ENCODE measurements around the gene HBM. TPM values are rescaled to one million over a fixed set of nuclear protein-coding genes. Genes with fewer than 3 reads are reported as not detected.

Gene HBM
- polyA plus RNA-seq, 2 of the 4 experiments (the other 2 are of a cell fraction) = not detected

DNA sequence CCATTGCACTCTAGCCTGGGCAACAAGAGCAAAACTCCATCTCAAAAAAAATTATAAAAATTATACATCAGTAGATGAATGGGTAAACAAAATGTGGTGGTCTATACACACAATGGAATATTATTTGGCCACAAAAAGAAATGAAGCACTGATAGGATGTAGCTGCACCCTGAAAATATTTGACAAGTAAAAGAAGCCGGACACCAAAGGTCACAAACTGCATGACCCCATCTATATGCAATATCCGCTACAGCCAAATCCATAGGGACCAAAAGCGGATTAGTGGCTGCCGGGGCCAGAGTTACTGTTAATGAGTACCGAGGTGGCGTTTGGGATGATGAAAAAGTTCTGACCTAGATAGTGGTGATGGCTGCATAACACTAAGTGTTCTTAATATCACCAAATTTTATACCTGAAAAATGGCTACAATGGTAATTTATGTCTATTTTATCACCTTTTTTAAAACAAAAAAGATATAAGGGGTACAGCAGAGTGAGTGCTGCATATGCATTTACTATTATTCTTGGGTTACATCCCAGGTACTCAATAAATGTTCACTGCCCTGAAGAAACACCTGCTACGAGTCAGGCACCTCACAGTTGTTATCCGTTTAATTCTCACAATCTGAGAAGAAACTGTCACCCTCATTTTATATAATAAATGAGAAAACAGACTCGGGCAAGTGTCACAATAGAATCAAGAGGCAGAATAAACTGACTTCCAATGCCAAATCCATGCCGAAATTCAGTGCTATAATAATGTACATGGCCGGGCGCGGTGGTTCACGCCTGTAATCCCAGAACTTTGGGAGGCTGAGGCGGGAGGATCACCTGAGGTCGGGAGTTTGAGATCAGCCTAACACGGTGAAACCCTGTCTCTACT, 13.7 kb downstream of the HBM start:
- no peak for DNase-seq (ENCODE audit: low read depth in 1 of 2, low spot score in 1 of 2)
- peaks cover 9% of the 10 kb centered on the region; the same call in 1 of the 3 replicates for H3K4me1 ChIP-seq
- 81% methylated on average over 17 of the region's 17 CpGs for WGBS (ENCODE audit: missing lambda C conversion rate)
- POLR2A ChIA-PET = interaction anchor here (1.0 to 1.6 kb wide), 2 partner anchors 72 to 113 kb away, joined by 4 to 7 read pairs; no protein-coding TSS in a partner anchor
- FAIRE-seq = no peak
- H3K4me3 ChIP-seq = peak overlapping the region; percentile 48
- TF ChIP-seq TFCP2L1 (CRISPR knock-in tag; IDR thresholded peaks at IDR 0.05) = no peak
- no peak for TF ChIP-seq ZFP36 (IDR thresholded peaks at IDR 0.05; ENCODE audit: borderline replicate concordance, partially characterized antibody)
- no peak for TF ChIP-seq CHD4 (IDR thresholded peaks at IDR 0.05; ENCODE audit: borderline replicate concordance)
- TF ChIP-seq, protein P1, sequence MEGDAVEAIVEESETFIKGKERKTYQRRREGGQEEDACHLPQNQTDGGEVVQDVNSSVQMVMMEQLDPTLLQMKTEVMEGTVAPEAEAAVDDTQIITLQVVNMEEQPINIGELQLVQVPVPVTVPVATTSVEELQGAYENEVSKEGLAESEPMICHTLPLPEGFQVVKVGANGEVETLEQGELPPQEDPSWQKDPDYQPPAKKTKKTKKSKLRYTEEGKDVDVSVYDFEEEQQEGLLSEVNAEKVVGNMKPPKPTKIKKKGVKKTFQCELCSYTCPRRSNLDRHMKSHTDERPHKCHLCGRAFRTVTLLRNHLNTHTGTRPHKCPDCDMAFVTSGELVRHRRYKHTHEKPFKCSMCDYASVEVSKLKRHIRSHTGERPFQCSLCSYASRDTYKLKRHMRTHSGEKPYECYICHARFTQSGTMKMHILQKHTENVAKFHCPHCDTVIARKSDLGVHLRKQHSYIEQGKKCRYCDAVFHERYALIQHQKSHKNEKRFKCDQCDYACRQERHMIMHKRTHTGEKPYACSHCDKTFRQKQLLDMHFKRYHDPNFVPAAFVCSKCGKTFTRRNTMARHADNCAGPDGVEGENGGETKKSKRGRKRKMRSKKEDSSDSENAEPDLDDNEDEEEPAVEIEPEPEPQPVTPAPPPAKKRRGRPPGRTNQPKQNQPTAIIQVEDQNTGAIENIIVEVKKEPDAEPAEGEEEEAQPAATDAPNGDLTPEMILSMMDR (IDR thresholded peaks at IDR 0.05) = no peak
- TF ChIP-seq NFE2L2 (conservative IDR thresholded peaks at IDR 0.05; ENCODE audit: low read length) = no peak
- TF ChIP-seq HOXB13 (CRISPR knock-in tag; IDR thresholded peaks at IDR 0.05; ENCODE audit: low read depth) = no peak
- TF ChIP-seq FOSL2 (IDR thresholded peaks at IDR 0.05) = no peak
- TF ChIP-seq FOSL2 (CRISPR knock-in tag; IDR thresholded peaks at IDR 0.05) = no peak
- no peak for TF ChIP-seq EHF (CRISPR knock-in tag; IDR thresholded peaks at IDR 0.05)
- no peak for TF ChIP-seq MYC (IDR thresholded peaks at IDR 0.05; ENCODE audit: borderline replicate concordance, low read length)
- TF ChIP-seq FOSB (CRISPR knock-in tag; IDR thresholded peaks at IDR 0.05) = no peak
- TF ChIP-seq, protein P2, sequence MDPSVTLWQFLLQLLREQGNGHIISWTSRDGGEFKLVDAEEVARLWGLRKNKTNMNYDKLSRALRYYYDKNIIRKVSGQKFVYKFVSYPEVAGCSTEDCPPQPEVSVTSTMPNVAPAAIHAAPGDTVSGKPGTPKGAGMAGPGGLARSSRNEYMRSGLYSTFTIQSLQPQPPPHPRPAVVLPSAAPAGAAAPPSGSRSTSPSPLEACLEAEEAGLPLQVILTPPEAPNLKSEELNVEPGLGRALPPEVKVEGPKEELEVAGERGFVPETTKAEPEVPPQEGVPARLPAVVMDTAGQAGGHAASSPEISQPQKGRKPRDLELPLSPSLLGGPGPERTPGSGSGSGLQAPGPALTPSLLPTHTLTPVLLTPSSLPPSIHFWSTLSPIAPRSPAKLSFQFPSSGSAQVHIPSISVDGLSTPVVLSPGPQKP (IDR thresholded peaks at IDR 0.05; ENCODE audit: low read depth, low read length) = no peak
- TF ChIP-seq, protein P3, sequence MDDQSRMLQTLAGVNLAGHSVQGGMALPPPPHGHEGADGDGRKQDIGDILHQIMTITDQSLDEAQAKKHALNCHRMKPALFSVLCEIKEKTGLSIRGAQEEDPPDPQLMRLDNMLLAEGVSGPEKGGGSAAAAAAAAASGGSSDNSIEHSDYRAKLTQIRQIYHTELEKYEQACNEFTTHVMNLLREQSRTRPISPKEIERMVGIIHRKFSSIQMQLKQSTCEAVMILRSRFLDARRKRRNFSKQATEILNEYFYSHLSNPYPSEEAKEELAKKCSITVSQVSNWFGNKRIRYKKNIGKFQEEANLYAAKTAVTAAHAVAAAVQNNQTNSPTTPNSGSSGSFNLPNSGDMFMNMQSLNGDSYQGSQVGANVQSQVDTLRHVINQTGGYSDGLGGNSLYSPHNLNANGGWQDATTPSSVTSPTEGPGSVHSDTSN (IDR thresholded peaks at IDR 0.05) = no peak
- TF ChIP-seq KDM5A (IDR thresholded peaks at IDR 0.05) = no peak
- no peak for TF ChIP-seq ZNF302 (CRISPR knock-in tag; IDR thresholded peaks at IDR 0.05)
- TF ChIP-seq RNF2 (IDR thresholded peaks at IDR 0.05; ENCODE audit: borderline replicate concordance, low read depth) = no peak
- no peak for TF ChIP-seq PHF8 (IDR thresholded peaks at IDR 0.05; ENCODE audit: borderline replicate concordance, low read depth)
- TF ChIP-seq, protein P4, sequence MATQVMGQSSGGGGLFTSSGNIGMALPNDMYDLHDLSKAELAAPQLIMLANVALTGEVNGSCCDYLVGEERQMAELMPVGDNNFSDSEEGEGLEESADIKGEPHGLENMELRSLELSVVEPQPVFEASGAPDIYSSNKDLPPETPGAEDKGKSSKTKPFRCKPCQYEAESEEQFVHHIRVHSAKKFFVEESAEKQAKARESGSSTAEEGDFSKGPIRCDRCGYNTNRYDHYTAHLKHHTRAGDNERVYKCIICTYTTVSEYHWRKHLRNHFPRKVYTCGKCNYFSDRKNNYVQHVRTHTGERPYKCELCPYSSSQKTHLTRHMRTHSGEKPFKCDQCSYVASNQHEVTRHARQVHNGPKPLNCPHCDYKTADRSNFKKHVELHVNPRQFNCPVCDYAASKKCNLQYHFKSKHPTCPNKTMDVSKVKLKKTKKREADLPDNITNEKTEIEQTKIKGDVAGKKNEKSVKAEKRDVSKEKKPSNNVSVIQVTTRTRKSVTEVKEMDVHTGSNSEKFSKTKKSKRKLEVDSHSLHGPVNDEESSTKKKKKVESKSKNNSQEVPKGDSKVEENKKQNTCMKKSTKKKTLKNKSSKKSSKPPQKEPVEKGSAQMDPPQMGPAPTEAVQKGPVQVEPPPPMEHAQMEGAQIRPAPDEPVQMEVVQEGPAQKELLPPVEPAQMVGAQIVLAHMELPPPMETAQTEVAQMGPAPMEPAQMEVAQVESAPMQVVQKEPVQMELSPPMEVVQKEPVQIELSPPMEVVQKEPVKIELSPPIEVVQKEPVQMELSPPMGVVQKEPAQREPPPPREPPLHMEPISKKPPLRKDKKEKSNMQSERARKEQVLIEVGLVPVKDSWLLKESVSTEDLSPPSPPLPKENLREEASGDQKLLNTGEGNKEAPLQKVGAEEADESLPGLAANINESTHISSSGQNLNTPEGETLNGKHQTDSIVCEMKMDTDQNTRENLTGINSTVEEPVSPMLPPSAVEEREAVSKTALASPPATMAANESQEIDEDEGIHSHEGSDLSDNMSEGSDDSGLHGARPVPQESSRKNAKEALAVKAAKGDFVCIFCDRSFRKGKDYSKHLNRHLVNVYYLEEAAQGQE (IDR thresholded peaks at IDR 0.05) = no peak
- TF ChIP-seq POLR2AphosphoS2 (conservative IDR thresholded peaks at IDR 0.05; ENCODE audit: low read length) = no peak
- no peaks in the 10 kb centered on the region for H3K9me3 ChIP-seq
- CTCF ChIA-PET = interaction anchor here (0.9 to 5.8 kb wide), 32 partner anchors 11 to 192 kb away, joined by 3 to 104 read pairs (median 5); partner anchors contain the start of genes HBM and RHBDF1
- H3K4me2 ChIP-seq = peak overlapping the region; percentile 100
- ATAC-seq = no peak
- H3K27ac ChIP-seq = no peak overlapping the region

Measured in A549 (cell line).